ENCODE measurements around the gene HSD17B13. TPM values are rescaled to one million over a fixed set of nuclear protein-coding genes. Genes with fewer than 3 reads are reported as not detected.

HSD17B13 gene
- total RNA-seq, 6 donors from 2014 or later: 0.30 to 16.7 (median 1.7) TPM

DNA sequence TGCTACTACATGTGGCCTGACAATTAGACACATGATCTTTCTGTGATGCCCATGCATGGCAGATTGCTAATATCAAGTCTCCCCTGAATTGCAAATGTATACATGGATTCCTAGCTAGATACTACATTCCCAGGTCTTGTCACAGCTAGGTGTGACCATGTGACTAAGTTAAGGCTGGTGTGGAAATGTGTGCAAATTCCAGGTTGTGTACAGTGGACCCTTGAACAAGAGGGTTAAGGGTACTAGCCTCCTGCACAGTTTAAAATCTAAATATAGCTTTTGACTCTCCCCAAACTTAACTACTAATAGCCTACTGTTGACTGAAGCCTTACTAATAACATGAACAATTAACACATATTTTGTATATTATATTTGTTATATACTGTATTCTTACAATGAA is 48.4 kb downstream of the HSD17B13 start:
- no peak for TF ChIP-seq POLR2A (IDR thresholded peaks at IDR 0.05)
- TF ChIP-seq POLR2AphosphoS5 (IDR thresholded peaks at IDR 0.05): no peak
- TF ChIP-seq, protein P1, sequence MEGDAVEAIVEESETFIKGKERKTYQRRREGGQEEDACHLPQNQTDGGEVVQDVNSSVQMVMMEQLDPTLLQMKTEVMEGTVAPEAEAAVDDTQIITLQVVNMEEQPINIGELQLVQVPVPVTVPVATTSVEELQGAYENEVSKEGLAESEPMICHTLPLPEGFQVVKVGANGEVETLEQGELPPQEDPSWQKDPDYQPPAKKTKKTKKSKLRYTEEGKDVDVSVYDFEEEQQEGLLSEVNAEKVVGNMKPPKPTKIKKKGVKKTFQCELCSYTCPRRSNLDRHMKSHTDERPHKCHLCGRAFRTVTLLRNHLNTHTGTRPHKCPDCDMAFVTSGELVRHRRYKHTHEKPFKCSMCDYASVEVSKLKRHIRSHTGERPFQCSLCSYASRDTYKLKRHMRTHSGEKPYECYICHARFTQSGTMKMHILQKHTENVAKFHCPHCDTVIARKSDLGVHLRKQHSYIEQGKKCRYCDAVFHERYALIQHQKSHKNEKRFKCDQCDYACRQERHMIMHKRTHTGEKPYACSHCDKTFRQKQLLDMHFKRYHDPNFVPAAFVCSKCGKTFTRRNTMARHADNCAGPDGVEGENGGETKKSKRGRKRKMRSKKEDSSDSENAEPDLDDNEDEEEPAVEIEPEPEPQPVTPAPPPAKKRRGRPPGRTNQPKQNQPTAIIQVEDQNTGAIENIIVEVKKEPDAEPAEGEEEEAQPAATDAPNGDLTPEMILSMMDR (IDR thresholded peaks at IDR 0.05): no peak
- TF ChIP-seq EP300 (IDR thresholded peaks at IDR 0.05): no peak
- Histone ChIP-seq H3K9me3 (no peaks in the 10 kb centered on the region), H3K4me3 (no peak overlapping the region), H3K27me3 (no peaks in the 10 kb centered on the region), H3K4me1 (no peaks in the 10 kb centered on the region), H3K36me3 (no peaks in the 10 kb centered on the region), H3K27ac (no peak overlapping the region)
- no peak for ATAC-seq (ENCODE audit: low FRiP score in 2 of 2)
- DNase-seq: no peak

GRCh38 chr4:87270825-87271224 is 51.9 kb downstream of the HSD17B13 start:
- Histone ChIP-seq H3K4me3 (no peak overlapping the region), H3K27me3 (no peaks in the 10 kb centered on the region), H3K9me3 (no peaks in the 10 kb centered on the region), H3K36me3 (no peaks in the 10 kb centered on the region), H3K27ac (no peak overlapping the region), H3K4me1 (no peaks in the 10 kb centered on the region)
- no peak for DNase-seq
- WGBS, 2 donors: 76 to 82% methylated on average over 7 of the region's 7 CpGs
- ATAC-seq (ENCODE audit: low FRiP score in 2 of 2): no peak
- TF ChIP-seq POLR2A (IDR thresholded peaks at IDR 0.05): no peak
- TF ChIP-seq, protein P1 (IDR thresholded peaks at IDR 0.05): no peak
- no peak for TF ChIP-seq EP300 (IDR thresholded peaks at IDR 0.05)
- TF ChIP-seq POLR2AphosphoS5 (IDR thresholded peaks at IDR 0.05): no peak

- Histone ChIP-seq H3K4me3 (no peak overlapping the region), H3K27ac (no peak overlapping the region), H3K27me3 (no peaks in the 10 kb centered on the region), H3K36me3 (no peaks in the 10 kb centered on the region), H3K9me3 (no peaks in the 10 kb centered on the region), H3K4me1 (no peaks in the 10 kb centered on the region)
- ATAC-seq (ENCODE audit: low FRiP score in 2 of 2): no peak
- no peak for DNase-seq
- TF ChIP-seq POLR2AphosphoS5 (IDR thresholded peaks at IDR 0.05): no peak
- TF ChIP-seq, protein P1 (IDR thresholded peaks at IDR 0.05): peak in 3 of 6 experiments; percentile 37 to 61 (median 55)
- TF ChIP-seq EP300 (IDR thresholded peaks at IDR 0.05): no peak
- TF ChIP-seq POLR2A (IDR thresholded peaks at IDR 0.05): no peak
- 32 to 56% methylated on average over 3 of the region's 3 CpGs for WGBS, 2 donors
These were observed 52.5 kb downstream of the HSD17B13 start for GRCh38 chr4:87270144-87270543.

GRCh38 chr4:87268411-87268810 is 54.3 kb downstream of the HSD17B13 start:
- no peak for ATAC-seq (ENCODE audit: low FRiP score in 2 of 2)
- TF ChIP-seq EP300 (IDR thresholded peaks at IDR 0.05): no peak
- no peak for TF ChIP-seq POLR2A (IDR thresholded peaks at IDR 0.05)
- TF ChIP-seq, protein P1 (IDR thresholded peaks at IDR 0.05): no peak
- no peak for TF ChIP-seq POLR2AphosphoS5 (IDR thresholded peaks at IDR 0.05)
- Histone ChIP-seq H3K9me3 (no peaks in the 10 kb centered on the region), H3K4me1 (no peaks in the 10 kb centered on the region), H3K36me3 (no peaks in the 10 kb centered on the region), H3K4me3 (no peak overlapping the region), H3K27me3 (no peaks in the 10 kb centered on the region), H3K27ac (no peak overlapping the region)
- WGBS, 2 donors: 84 to 87% methylated on average over 5 of the region's 5 CpGs
- DNase-seq: no peak

- Histone ChIP-seq H3K27me3 (no peaks in the 10 kb centered on the region), H3K9me3 (peaks cover 0 to 6% (median 0%) of the 10 kb centered on the region in 4 donors), H3K4me3 (no peak overlapping the region), H3K4me1 (no peaks in the 10 kb centered on the region), H3K27ac (no peak overlapping the region), H3K36me3 (no peaks in the 10 kb centered on the region)
- DNase-seq: no peak
- 56 to 61% methylated on average over 3 of the region's 3 CpGs for WGBS, 2 donors
- no peak for ATAC-seq (ENCODE audit: low FRiP score in 2 of 2)
- TF ChIP-seq, protein P1 (IDR thresholded peaks at IDR 0.05): no peak
- no peak for TF ChIP-seq POLR2AphosphoS5 (IDR thresholded peaks at IDR 0.05)
- TF ChIP-seq EP300 (IDR thresholded peaks at IDR 0.05): no peak
- TF ChIP-seq POLR2A (IDR thresholded peaks at IDR 0.05): no peak
These were observed 55.7 kb downstream of the HSD17B13 start for GRCh38 chr4:87266986-87267385.
